Esophagus squamous epithelium (tissue), 5 donors: ENCODE results near the gene UBE2E1. TPM values are rescaled to one million over a fixed set of nuclear protein-coding genes. Genes with fewer than 3 reads are reported as not detected.
A peak's percentile ranks its signal among the peaks of the same experiment; 100 is the strongest.

Experiments used
- DNase-seq: peaks from one replicate; lab custom pipeline; 2025; lab: John Stamatoyannopoulos, UW
- H3K27ac ChIP-seq, 4 donors: fragments of 200-600 bp; sonication (generic); one replicate each; pipeline ENCODE4 v1.5.1; 2016 to 2019; ENCODE audit warnings: mild to moderate bottlenecking in 1 of 4
- H3K27me3 ChIP-seq, 4 donors: fragments of 200-600 bp; sonication (generic); 1 replicate in 3 of 4; 2 replicates in 1 of 4; pipeline versions ENCODE4 v1.5.1 to v1.6.0; 2017 to 2021; ENCODE audit warnings: antibody characterized with exemption in 1 of 4
- H3K36me3 ChIP-seq, 3 donors: fragments of 200-600 bp; sonication (generic); one replicate each; pipeline ENCODE4 v1.5.1; 2016 to 2019
- H3K4me1 ChIP-seq, 3 donors: fragments of 200-600 bp; sonication (generic); one replicate each; pipeline ENCODE4 v1.5.1; 2017 to 2019
- H3K4me3 ChIP-seq, 4 donors: fragments of 200-600 bp; sonication (generic); 1 replicate in 3 of 4; 2 replicates in 1 of 4; pipeline ENCODE4 v1.5.1; 2016 to 2019; ENCODE audit warnings: mild to moderate bottlenecking in 2 of 4, moderate library complexity in 1 of 4
- H3K9me3 ChIP-seq, 3 donors: fragments of 200-600 bp; sonication (generic); one replicate each; pipeline ENCODE4 v1.5.1; 2016 to 2019
- POLR2A ChIP-seq, 4 donors: fragments of 450-650 bp; IDR thresholded peaks; one replicate each; pipeline ENCODE4 v1.6.1; 2017; ENCODE audit warnings: antibody characterized with exemption in 4 of 4, mild to moderate bottlenecking in 4 of 4, moderate library complexity in 3 of 4
- WGBS, 2 donors: methylation state at CpG; one replicate each; pipeline ENCODE4 v1.1.5; 2018; 5-methylcytosine and 5-hydroxymethylcytosine counted together
- intact Hi-C: fragments of 100-400 bp; cut with DNase I; formaldehyde crosslinking; loops from one replicate; pipeline ENCODE4 v1.15.0; 2022
- total RNA-seq, 4 donors: library from RNA; depleted of rRNA; stranded (reverse); fragments of >200 nt; gene quantifications; one replicate each; pipeline ENCODE4 v1.1.0, GENCODE V29; 2016
- TF ChIP-seq, protein P1 (sequence below), 6 experiments: fragments of 450-650 bp in 4 of 6; fragments of 200-600 bp in 2 of 6; sonication (generic) in 2 of 6; IDR thresholded peaks; one replicate each; pipeline ENCODE4 v1.5.1; 2016 to 2019; ENCODE audit warnings: antibody characterized with exemption in 6 of 6, mild to moderate bottlenecking in 4 of 6, moderate library complexity in 4 of 6
- donor health status: DM: yes; HTN: yes; CAD: no.

Gene UBE2E1
- total RNA-seq, 4 donors from 2014 or later, result 83.9 to 115 (median 104) TPM

DNA sequence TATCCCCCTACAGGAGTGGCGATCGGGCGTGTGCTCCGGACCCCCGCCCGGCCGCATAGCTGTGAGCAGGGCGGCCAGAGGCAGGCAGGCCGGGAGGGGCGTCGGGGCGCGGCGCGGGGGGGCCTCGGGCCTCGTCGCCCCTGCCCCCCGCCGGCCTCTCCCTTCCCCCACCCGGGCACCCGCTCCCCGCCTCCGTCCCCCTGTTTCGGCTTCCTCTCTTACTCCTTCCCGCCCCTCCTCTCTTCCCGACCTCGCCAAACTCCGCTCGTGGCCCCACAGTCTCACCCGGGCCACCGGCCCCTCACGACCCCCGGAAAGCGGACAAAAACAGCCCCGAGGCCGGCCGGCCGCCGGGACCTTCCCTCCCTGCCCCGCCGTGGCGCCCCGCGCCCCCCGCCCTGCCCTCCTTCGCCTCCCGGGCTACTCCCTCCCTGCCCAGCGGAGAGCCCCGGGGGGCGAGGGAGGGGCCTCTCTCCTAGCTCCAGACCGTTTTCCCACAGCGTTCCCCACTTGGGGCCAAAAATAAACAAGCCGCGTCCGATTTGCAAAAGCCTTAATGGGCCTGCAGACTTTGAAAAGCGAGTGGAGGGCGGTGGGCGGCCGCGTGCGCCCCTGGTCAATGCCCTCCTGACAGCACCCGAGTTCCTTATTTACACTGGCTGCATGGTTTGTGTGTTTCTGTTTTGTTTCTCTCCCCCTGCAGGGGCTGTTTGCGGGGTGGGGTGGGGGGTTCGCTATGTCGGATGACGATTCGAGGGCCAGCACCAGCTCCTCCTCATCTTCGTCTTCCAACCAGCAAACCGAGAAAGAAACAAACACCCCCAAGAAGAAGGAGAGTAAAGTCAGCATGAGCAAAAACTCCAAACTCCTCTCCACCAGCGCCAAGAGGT lies 1.0 kb downstream of the UBE2E1 start:
- H3K36me3 ChIP-seq, result peaks cover 0 to 3% (median 0%) of the 10 kb centered on the region in 3 donors
- peaks cover 15 to 56% (median 34%) of the 10 kb centered on the region in 3 donors for H3K4me1 ChIP-seq
- 2 to 15% methylated on average over 5 to 7 of the region's 71 CpGs for WGBS, 2 donors
- TF ChIP-seq, protein P1, sequence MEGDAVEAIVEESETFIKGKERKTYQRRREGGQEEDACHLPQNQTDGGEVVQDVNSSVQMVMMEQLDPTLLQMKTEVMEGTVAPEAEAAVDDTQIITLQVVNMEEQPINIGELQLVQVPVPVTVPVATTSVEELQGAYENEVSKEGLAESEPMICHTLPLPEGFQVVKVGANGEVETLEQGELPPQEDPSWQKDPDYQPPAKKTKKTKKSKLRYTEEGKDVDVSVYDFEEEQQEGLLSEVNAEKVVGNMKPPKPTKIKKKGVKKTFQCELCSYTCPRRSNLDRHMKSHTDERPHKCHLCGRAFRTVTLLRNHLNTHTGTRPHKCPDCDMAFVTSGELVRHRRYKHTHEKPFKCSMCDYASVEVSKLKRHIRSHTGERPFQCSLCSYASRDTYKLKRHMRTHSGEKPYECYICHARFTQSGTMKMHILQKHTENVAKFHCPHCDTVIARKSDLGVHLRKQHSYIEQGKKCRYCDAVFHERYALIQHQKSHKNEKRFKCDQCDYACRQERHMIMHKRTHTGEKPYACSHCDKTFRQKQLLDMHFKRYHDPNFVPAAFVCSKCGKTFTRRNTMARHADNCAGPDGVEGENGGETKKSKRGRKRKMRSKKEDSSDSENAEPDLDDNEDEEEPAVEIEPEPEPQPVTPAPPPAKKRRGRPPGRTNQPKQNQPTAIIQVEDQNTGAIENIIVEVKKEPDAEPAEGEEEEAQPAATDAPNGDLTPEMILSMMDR (IDR thresholded peaks at IDR 0.05), result no peak
- no peak for TF ChIP-seq POLR2A (IDR thresholded peaks at IDR 0.05)
- H3K27ac ChIP-seq, result peak overlapping the region; percentile 88 to 92 (median 90)
- H3K9me3 ChIP-seq, result no peaks in the 10 kb centered on the region
- no peaks in the 10 kb centered on the region for H3K27me3 ChIP-seq
- intact Hi-C loops, result no loop called here
- no peak for DNase-seq
- H3K4me3 ChIP-seq, result peak overlapping the region; percentile 86 to 96 (median 92)

DNA sequence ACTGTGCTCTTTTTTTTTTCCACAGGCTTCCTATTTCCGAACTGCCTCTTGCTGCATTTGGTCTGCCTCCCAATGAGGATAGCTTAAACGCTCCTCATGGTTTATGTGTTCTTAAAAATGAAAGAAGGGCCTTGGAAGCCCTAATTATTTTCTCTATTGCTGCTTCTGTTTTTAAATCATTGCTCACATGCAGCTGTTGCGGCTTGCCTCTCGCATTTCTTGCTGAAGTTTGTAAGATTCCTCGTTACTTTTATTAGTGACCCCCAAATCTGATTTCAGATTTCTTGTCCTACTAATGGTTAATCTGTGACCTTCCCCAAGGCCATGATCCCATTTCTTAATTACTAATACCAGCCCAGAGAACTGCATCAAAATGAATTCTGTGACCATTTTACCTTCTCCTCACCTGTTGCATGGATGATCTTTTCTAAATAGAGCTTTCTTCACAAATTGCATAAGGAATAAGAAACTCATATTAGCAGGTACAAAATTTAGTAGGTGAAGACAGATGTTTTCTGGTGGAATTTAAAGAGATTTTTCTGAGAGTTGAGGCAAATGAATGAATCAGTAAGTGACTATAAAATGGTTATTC lies 1.8 kb downstream of the UBE2E1 start:
- Histone ChIP-seq H3K9me3 (no peaks in the 10 kb centered on the region), H3K27me3 (no peaks in the 10 kb centered on the region), H3K36me3 (peaks cover 0 to 3% (median 0%) of the 10 kb centered on the region in 3 donors), H3K27ac (peak overlapping the region; percentile 88 to 92 (median 90)), H3K4me1 (peaks cover 16 to 63% (median 34%) of the 10 kb centered on the region in 3 donors), H3K4me3 (peak overlapping the region; percentile 86 to 96 (median 92))
- no peak for DNase-seq
- TF ChIP-seq, protein P1 (IDR thresholded peaks at IDR 0.05), result no peak
- TF ChIP-seq POLR2A (IDR thresholded peaks at IDR 0.05), result no peak
- intact Hi-C loops, result no loop called here
- WGBS, 2 donors, result 21 to 23% methylated on average over 5 of the region's 5 CpGs

DNA sequence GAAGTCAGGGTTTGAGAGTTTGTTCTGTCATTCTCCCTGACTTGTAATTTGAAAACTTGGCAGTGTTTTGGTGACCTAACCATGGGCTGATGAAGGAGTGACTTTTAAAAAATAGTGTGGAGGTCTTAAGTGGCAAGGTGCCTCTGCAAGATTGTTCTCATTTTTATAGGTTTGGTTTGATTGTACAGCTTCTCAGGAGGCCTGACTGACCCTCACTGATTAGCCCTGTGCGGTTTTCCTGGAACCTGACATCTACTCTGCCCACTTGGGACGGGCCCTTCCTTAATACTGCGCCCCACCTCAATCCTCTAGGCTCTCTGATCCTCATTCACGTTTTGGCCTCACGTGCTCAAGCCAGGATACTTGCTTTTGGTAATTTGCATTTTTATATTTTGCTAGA lies 2.8 kb downstream of the UBE2E1 start:
- intact Hi-C loops, result no loop called here
- WGBS, 2 donors, result 52 to 65% methylated on average over 5 of the region's 5 CpGs
- peak overlapping the region in 3 of 4 donors; percentile 3 to 90 (median 88) for H3K27ac ChIP-seq
- TF ChIP-seq, protein P1 (IDR thresholded peaks at IDR 0.05), result no peak
- H3K27me3 ChIP-seq, result no peaks in the 10 kb centered on the region
- H3K9me3 ChIP-seq, result no peaks in the 10 kb centered on the region
- H3K36me3 ChIP-seq, result peaks cover 0 to 6% (median 0%) of the 10 kb centered on the region in 3 donors
- DNase-seq, result no peak
- H3K4me3 ChIP-seq, result peak overlapping the region in 1 of 4 donors; percentile 9
- H3K4me1 ChIP-seq, result peaks cover 18 to 64% (median 34%) of the 10 kb centered on the region in 3 donors

DNA sequence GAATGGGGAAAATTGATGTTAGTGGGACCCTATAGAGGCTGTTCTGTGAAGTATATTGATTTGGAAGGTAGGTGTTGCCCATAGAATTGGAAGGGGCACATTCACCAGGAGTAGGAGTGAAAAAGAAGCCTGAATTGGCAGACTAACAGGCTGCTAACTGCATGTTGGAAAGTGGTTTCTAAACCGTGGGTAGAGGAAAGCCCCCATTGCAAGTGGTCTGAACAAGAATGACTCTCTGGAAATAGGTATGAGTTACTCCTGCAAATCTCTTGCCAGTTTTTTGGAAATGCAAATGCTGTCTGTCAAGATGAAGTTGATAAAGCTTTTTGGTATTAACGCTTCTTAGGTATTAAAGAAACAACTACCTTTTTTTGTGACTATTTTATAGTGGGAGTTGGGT lies 3.5 kb downstream of the UBE2E1 start:
- intact Hi-C loops, result no loop called here
- WGBS, 2 donors, result 28 to 37% methylated on average over 2 of the region's 2 CpGs
- Histone ChIP-seq H3K4me3 (no peak overlapping the region), H3K4me1 (peaks cover 18 to 64% (median 34%) of the 10 kb centered on the region in 3 donors), H3K27me3 (no peaks in the 10 kb centered on the region), H3K27ac (peak overlapping the region in 2 of 4 donors; percentile 88 to 90), H3K36me3 (peaks cover 0 to 11% (median 0%) of the 10 kb centered on the region in 3 donors), H3K9me3 (no peaks in the 10 kb centered on the region)
- TF ChIP-seq, protein P1 (IDR thresholded peaks at IDR 0.05), result no peak
- no peak for TF ChIP-seq POLR2A (IDR thresholded peaks at IDR 0.05)
- no peak for DNase-seq
